ENCODE measurements around the gene SYTL3.

- TF ChIP-seq CTCF (IDR thresholded peaks at IDR 0.05) (no peak), POLR2A (IDR thresholded peaks at IDR 0.05) (no peak)
Observed at GRCh38 chr6:158807515-158808441, 157.9 kb downstream of the SYTL3 start.

Data from body of pancreas (tissue), 4 donors.